Upper lobe of right lung (tissue), 1 donor: ENCODE results near the gene HNRNPUL1. TPM values are rescaled to one million over a fixed set of nuclear protein-coding genes. Genes with fewer than 3 reads are reported as not detected.
A peak's percentile ranks its signal among the peaks of the same experiment; 100 is the strongest.

Experiments used
- ATAC-seq: fragments of 200-7000 bp; cut with Tn5 transposase; one replicate; pipeline ENCODE4 v1.9.1; 2020; ENCODE audit warnings: mild to moderate bottlenecking, moderate library complexity
- DNase-seq: peaks from one replicate; pipeline ENCODE4 v3.0.0-alpha.2; 2020
- H3K27ac ChIP-seq: fragments of 200-600 bp; one replicate; pipeline ENCODE4 v1.8.0; 2022
- H3K27me3 ChIP-seq: fragments of 200-600 bp; one replicate; pipeline ENCODE4 v1.8.0; 2022; ENCODE audit warnings: mild to moderate bottlenecking
- H3K36me3 ChIP-seq: fragments of 200-600 bp; one replicate; pipeline ENCODE4 v1.8.0; 2022
- H3K4me1 ChIP-seq: fragments of 200-600 bp; one replicate; pipeline ENCODE4 v1.8.0; 2022
- H3K4me3 ChIP-seq: fragments of 200-600 bp; one replicate; pipeline ENCODE4 v1.8.0; 2022; ENCODE audit warnings: mild to moderate bottlenecking
- H3K9me3 ChIP-seq: fragments of 200-600 bp; one replicate; pipeline ENCODE4 v1.8.0; 2022
- intact Hi-C: fragments of 100-400 bp; cut with DNase I; formaldehyde crosslinking; loops from one replicate; pipeline ENCODE4 v1.11.0; 2022
- total RNA-seq: library from RNA; stranded (reverse); fragmentation: NEBNext Ultra II Directional; extraction: Animal tissue kit (Norgen Biotek cat#: 25700); gene quantifications from one replicate; pipeline ENCODE4 v1.2.1, GENCODE V29; 2021
- TF ChIP-seq, protein P1 (sequence below): fragments of 200-600 bp; IDR thresholded peaks from one replicate; pipeline ENCODE4 v1.8.0; 2022; ENCODE audit warnings: antibody characterized with exemption
- donor health status: DM: no; HTN: yes; CAD: no; lungs with severe emphysema.

Gene HNRNPUL1
- total RNA-seq, 1 donor from 2014 or later, result 171 TPM

DNA sequence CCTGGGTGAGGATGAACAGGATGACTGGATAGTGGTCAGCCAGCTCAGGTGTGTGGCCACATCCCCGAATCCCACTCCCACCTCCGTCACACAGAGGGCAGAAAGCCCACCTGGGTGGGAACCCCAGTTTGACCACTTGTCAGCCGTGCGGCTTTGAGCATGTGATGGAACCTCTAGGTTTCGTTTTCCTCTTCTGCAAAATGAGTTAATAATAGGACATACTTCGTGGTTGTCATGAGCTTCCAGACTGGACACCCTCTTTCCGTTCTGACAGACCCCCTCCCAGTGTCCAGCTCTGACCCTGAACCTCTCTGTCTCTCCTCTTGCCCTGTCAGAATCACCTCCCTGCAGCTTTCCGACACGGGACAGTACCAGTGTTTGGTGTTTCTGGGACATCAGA lies 43.4 kb upstream of the HNRNPUL1 start:
- no peaks in the 10 kb centered on the region for H3K9me3 ChIP-seq
- ATAC-seq (no peak), DNase-seq (no peak)
- H3K27me3 ChIP-seq, result no peaks in the 10 kb centered on the region
- intact Hi-C loops, result no loop called here
- no peaks in the 10 kb centered on the region for H3K36me3 ChIP-seq
- peak overlapping the region; percentile 85 for H3K27ac ChIP-seq
- TF ChIP-seq, protein P1, sequence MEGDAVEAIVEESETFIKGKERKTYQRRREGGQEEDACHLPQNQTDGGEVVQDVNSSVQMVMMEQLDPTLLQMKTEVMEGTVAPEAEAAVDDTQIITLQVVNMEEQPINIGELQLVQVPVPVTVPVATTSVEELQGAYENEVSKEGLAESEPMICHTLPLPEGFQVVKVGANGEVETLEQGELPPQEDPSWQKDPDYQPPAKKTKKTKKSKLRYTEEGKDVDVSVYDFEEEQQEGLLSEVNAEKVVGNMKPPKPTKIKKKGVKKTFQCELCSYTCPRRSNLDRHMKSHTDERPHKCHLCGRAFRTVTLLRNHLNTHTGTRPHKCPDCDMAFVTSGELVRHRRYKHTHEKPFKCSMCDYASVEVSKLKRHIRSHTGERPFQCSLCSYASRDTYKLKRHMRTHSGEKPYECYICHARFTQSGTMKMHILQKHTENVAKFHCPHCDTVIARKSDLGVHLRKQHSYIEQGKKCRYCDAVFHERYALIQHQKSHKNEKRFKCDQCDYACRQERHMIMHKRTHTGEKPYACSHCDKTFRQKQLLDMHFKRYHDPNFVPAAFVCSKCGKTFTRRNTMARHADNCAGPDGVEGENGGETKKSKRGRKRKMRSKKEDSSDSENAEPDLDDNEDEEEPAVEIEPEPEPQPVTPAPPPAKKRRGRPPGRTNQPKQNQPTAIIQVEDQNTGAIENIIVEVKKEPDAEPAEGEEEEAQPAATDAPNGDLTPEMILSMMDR, result no peak
- no peaks in the 10 kb centered on the region for H3K4me1 ChIP-seq
- peak overlapping the region; percentile 60 for H3K4me3 ChIP-seq

DNA sequence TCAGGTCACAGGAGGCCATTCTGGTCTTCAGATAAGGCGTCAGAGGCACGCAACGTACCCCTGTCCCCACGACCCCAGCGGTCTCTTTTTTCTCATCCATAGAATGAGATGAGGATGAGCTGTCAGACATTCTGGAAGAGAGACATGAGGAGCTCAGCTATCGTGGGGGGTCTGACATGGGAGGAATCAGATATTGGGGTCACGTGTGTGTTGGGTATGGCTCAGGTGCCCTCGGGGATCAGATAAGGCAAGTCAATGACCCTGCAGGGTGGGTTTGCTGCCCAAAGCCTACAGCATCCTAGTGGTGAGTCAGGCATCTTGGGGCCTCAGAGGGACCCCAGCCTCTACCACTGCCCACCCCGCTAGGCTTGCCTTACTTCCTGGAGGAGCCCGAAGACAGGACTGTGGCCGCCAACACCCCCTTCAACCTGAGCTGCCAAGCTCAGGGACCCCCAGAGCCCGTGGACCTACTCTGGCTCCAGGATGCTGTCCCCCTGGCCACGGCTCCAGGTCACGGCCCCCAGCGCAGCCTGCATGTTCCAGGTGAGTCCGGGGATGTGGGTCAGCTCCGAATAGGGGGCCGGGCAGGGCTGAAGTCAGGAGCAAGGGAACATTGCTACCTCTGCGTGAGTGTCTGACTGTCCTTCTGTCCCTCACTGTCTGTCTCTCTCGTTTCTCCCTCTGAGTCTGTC lies 42.5 kb upstream of the HNRNPUL1 start:
- Histone ChIP-seq H3K27me3 (no peaks in the 10 kb centered on the region), H3K9me3 (no peaks in the 10 kb centered on the region), H3K4me3 (peak overlapping the region; percentile 60), H3K27ac (no peak overlapping the region), H3K4me1 (peaks cover 7% of the 10 kb centered on the region), H3K36me3 (no peaks in the 10 kb centered on the region)
- TF ChIP-seq, protein P1, result no peak
- DNase-seq, result no peak
- intact Hi-C loops, result no loop called here
- no peak for ATAC-seq

DNA sequence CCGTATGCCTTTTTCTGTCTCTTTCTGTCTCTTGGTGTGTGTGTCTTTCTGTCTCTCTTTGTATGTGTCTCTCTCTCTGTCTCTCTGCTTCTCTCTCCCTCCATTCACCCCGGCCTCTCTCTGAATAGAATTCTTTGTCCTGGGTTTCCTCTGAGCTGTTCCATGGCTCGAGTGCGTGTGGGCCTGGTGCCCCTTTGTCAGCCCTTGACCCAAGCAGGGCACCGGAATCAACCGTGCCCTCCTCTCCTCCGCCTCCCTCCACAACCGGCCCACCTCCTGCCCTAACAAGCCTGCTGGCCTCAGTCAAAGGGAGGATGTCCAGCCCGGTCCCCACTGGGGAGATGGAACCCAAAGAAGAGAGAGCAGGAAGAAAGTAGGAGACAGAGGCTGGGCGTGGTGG lies 41.9 kb upstream of the HNRNPUL1 start:
- no peaks in the 10 kb centered on the region for H3K36me3 ChIP-seq
- no peak for ATAC-seq
- H3K9me3 ChIP-seq, result no peaks in the 10 kb centered on the region
- no peak for DNase-seq
- peaks cover 13% of the 10 kb centered on the region for H3K4me1 ChIP-seq
- H3K27me3 ChIP-seq, result no peaks in the 10 kb centered on the region
- H3K4me3 ChIP-seq, result no peak overlapping the region
- TF ChIP-seq, protein P1, result no peak
- no peak overlapping the region for H3K27ac ChIP-seq
- intact Hi-C loops, result no loop called here

DNA sequence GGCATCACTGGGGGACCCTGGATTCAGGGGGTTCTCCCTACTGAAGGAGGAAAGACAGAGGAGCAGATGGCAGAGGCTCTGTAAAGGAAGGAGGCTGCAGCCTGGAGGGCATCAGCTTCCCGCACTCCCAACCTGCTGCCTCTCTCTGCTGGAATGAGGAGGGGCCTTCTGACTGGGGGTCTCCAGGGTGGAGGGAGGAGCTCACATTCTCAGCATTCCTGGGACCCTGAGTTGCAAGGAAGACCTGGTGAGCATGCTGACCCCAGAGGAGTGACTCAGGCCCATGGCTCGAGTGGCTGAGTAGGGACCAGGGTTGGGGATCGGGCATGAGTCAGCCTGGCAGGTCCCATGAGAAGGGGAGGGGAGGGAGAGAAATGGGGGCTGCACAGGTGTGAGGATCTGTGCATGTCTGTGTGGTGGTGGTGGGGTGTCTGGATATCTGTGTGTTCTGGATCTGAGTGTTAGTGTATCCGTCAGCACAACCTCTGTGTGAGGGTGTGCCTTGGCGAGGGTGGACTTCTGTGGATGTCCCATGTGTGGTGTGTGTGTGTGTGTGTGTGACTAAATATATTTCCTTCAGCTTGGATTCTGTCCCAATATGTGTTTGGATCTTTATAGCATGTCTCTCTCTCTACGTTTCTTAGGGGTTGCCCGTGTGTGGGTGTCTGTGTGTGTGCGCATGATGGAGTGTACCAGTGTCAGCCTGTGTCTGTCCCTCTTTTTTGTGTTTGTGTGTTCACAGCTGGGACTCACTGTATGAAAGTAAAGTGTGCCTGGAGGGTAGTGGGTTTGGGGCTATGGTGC lies 40.5 kb upstream of the HNRNPUL1 start:
- Histone ChIP-seq H3K27ac (no peak overlapping the region), H3K27me3 (no peaks in the 10 kb centered on the region), H3K36me3 (no peaks in the 10 kb centered on the region), H3K4me3 (no peak overlapping the region), H3K4me1 (peaks cover 14% of the 10 kb centered on the region), H3K9me3 (no peaks in the 10 kb centered on the region)
- TF ChIP-seq, protein P1, result no peak
- no peak for DNase-seq
- intact Hi-C loops, result no loop called here
- no peak for ATAC-seq

DNA sequence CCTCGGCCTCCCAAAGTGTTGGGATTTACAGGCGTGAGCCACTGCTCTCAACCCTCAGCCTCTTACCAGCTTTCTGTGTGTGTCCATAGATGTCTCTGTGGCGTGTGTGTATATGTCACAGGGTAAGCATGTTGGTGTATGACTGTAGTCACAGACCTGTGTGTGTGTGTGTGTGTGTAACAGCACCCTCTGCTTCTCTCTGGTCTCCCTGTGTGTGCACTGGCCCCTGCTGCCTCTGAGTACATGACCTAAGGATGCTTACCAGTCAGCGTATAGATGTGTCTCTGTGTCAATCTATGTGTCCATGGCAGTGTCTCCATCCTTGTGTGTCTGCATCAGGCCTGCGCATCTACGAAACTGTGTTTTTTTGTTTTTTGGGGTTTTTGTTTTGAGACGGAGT lies 39.5 kb upstream of the HNRNPUL1 start:
- no peaks in the 10 kb centered on the region for H3K27me3 ChIP-seq
- intact Hi-C loops, result no loop called here

More for the DNA sequence above, 39.5 kb upstream of the HNRNPUL1 start:
- Histone ChIP-seq H3K36me3 (no peaks in the 10 kb centered on the region), H3K4me3 (no peak overlapping the region), H3K4me1 (peaks cover 14% of the 10 kb centered on the region), H3K9me3 (no peaks in the 10 kb centered on the region), H3K27ac (no peak overlapping the region)
- DNase-seq, result no peak
- ATAC-seq, result no peak
- TF ChIP-seq, protein P1, result no peak
